OCI-LY7 (cell line): Measurements from ENCODE around the gene MRPS11.
A peak's percentile ranks its signal among the peaks of the same experiment; 100 is the strongest.

Experiments used
- CTCF ChIP-seq: fragments of 200-600 bp; sonication (generic); conservative IDR thresholded peaks from 2 replicates; pipeline ENCODE4 v1.5.1; 2014; ENCODE audit warnings: mild to moderate bottlenecking, antibody characterized with exemption, low read length, moderate library complexity, mixed read lengths
- EZH2phosphoT487 ChIP-seq: fragments of 200-600 bp; sonication (generic); IDR thresholded peaks from 2 replicates; pipeline ENCODE4 v1.6.1; 2018; ENCODE audit warnings: low read depth, borderline replicate concordance, mild to moderate bottlenecking, mixed run types, antibody characterized with exemption, low read length, moderate library complexity, mixed read lengths

- TF ChIP-seq EZH2phosphoT487 (no peak), CTCF (peak; percentile 36)
Measured at GRCh38 chr15:88489321-88489720, 21.8 kb downstream of the MRPS11 start.
